Peyer's patch (tissue), 4 donors: ENCODE data around the gene MAPK1.

Experiments
- POLR2A ChIP-seq, 2 donors: fragments of 450-650 bp; IDR thresholded peaks; one replicate each; pipeline ENCODE4 v1.5.1; 2017; ENCODE audit warnings: antibody characterized with exemption in 2 of 2, mild to moderate bottlenecking in 2 of 2, moderate library complexity in 2 of 2
- TF ChIP-seq, protein P1 (sequence below), 6 experiments: fragments of 450-650 bp in 4 of 6; fragments of 200-600 bp in 2 of 6; sonication (generic) in 1 of 6; IDR thresholded peaks; one replicate each; pipeline ENCODE4 v1.5.1; 2017 to 2019; ENCODE audit warnings: antibody characterized with exemption in 6 of 6, mild to moderate bottlenecking in 3 of 6, moderate library complexity in 1 of 6

GRCh38 chr22:21834869-21835268 lies 32.6 kb downstream of the MAPK1 start:
- TF ChIP-seq, protein P1, sequence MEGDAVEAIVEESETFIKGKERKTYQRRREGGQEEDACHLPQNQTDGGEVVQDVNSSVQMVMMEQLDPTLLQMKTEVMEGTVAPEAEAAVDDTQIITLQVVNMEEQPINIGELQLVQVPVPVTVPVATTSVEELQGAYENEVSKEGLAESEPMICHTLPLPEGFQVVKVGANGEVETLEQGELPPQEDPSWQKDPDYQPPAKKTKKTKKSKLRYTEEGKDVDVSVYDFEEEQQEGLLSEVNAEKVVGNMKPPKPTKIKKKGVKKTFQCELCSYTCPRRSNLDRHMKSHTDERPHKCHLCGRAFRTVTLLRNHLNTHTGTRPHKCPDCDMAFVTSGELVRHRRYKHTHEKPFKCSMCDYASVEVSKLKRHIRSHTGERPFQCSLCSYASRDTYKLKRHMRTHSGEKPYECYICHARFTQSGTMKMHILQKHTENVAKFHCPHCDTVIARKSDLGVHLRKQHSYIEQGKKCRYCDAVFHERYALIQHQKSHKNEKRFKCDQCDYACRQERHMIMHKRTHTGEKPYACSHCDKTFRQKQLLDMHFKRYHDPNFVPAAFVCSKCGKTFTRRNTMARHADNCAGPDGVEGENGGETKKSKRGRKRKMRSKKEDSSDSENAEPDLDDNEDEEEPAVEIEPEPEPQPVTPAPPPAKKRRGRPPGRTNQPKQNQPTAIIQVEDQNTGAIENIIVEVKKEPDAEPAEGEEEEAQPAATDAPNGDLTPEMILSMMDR (IDR thresholded peaks at IDR 0.05) = no peak
- TF ChIP-seq POLR2A (IDR thresholded peaks at IDR 0.05) = no peak
